Esophagus muscularis mucosa (tissue), 3 donors: ENCODE results near the gene NRIP1.

Source experiments
- CTCF ChIP-seq, 3 experiments: fragments of 200-600 bp in 2 of 3; fragments of 450-650 bp in 1 of 3; sonication (generic) in 2 of 3; IDR thresholded peaks; one replicate each; pipeline ENCODE4 v1.5.1; 2017 to 2019; ENCODE audit warnings: antibody characterized with exemption in 3 of 3, mild to moderate bottlenecking in 2 of 3, moderate library complexity in 1 of 3
- EP300 ChIP-seq: sonication (generic); formaldehyde crosslinking; IDR thresholded peaks from one replicate; pipeline ENCODE4 v1.6.1; 2017; ENCODE audit warnings: antibody characterized with exemption

GRCh38 chr21:14977814-14978213 is 87.0 kb downstream of the NRIP1 start:
- no peak for TF ChIP-seq CTCF (IDR thresholded peaks at IDR 0.05)
- TF ChIP-seq EP300, result no peak
